Uterus (tissue), 2 donors: Measurements from ENCODE around the gene RPP21.

Experiments
- CTCF ChIP-seq, 4 experiments: fragments of 200-600 bp in 2 of 4; fragments of 450-650 bp in 2 of 4; sonication (generic) in 2 of 4; IDR thresholded peaks; one replicate each; pipeline ENCODE4 v1.5.1; 2016 to 2019; ENCODE audit warnings: antibody characterized with exemption in 4 of 4, mild to moderate bottlenecking in 2 of 4, moderate library complexity in 1 of 4
- POLR2A ChIP-seq, 2 donors: fragments of 450-650 bp; IDR thresholded peaks; one replicate each; pipeline ENCODE4 v1.6.1; 2016; ENCODE audit warnings: antibody characterized with exemption in 2 of 2, mild to moderate bottlenecking in 1 of 2, moderate library complexity in 1 of 2

GRCh38 chr6:30341728-30342127, 3.2 kb upstream of the RPP21 start:
- TF ChIP-seq POLR2A (IDR thresholded peaks at IDR 0.05) (no peak), CTCF (IDR thresholded peaks at IDR 0.05) (no peak)
